Cerebellar cortex (tissue), 1 donor: ENCODE results near the gene KCNG4.
A peak's percentile ranks its signal among the peaks of the same experiment; 100 is the strongest.
"Not testable (repeated sequence)": the region's sequence is repeated elsewhere in the genome, so short reads cannot be mapped to it uniquely, and the experiment has no call there.

Source experiments
- DNase-seq: peaks from one replicate; pipeline ENCODE4 v3.0.0-alpha.2; 2015; ENCODE audit warnings: low spot score

KCNG4 gene

DNA sequence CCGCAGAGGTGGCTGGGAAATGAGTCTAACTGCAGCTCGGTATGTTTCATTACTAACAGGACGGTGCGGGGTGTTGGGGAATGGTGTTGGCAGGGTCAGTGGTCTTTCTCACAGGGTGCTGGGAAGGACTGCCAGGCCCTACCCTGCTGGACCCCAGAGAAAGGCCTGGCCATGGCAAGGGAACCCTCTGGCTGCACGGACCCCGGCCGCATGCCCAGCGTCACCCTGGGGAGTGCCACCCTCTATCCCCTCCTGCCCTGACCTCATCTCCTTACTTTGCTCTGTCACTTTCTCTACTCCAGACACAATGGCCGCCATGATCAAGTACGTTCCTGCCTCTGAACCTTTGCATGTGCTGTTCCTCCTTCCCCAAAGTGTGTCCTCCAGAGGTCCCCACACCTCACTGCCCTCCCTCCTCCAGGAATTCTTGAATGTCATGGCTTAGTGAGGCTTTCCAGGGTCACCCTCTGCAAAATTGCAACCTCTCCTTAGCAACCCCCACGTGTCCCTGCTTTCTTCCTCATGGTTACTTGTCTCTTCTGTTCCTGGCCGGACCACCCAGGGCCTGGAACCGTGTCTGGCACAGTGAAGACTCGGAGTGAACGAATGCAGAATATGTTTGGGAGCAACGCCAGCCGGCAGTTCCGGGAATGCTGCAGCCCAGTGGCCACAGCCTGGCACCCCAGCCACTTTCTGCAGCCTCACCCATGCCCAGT, 33.7 kb downstream of the KCNG4 start:
- DNase-seq = no peak

DNA sequence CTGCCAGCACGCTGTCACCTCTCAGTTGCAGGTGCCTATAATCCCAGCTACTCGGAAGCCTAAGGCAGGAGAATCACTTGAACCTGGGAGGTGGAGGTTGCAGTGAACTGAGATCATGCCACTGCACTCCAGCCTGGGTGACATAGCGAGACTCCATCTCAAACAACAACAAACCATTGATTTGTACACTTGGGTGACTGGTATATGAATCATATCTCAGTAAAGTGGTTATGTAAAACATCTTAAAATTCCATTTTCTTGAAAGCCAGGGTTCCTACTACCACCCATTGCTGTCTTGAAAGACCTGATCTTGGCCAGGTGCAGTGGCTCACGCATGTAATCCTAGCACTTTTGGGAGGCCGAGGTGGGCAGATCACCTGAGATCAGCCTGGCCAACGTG, 34.7 kb downstream of the KCNG4 start:
- DNase-seq = not testable (repeated sequence)

GRCh38 chr16:84204551-84204950, 35.3 kb downstream of the KCNG4 start:
- not testable (repeated sequence) for DNase-seq

DNA sequence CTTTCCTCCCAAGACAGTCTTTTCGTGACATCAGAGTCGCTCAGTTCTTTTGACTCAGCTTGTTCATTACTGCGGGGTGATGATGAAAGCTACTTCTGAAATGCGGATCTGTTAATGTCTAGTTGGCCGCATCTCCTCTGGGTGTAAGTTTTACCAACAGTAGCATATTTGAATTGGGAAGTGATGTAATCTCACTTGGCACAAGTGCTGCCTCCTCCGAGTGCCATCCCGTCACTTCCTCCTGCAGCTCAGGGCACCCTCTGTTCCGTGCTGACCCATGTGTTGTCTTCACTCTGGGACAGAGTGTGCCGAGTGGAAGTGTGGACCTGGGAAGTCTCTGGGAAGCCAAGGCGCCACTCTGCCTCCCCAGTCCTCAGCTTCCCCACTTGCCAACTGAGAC, 40.0 kb downstream of the KCNG4 start:
- DNase-seq = no peak

DNA sequence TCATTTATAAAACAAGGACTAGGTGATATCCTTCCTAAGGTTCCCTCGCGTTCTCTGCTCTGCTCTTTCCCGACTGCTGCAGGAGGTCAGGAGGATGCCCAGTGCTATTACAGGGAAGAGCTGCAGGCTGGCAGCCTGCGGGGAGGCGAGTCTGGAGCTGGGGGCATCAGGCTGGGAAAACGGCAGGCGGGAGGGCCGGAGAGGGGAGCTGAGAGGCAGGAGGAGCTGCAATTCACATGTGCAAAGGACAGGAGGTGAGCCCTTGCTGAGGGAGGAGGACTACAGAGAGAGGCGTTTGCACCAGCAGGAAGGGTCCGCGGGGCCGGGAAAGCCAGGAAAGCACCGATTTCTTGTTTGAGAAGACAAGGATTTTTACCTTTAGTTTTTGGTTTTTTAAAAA, 40.7 kb downstream of the KCNG4 start:
- DNase-seq = no peak

GRCh38 chr16:84198401-84198800, 41.4 kb downstream of the KCNG4 start:
- DNase-seq = no peak

DNA sequence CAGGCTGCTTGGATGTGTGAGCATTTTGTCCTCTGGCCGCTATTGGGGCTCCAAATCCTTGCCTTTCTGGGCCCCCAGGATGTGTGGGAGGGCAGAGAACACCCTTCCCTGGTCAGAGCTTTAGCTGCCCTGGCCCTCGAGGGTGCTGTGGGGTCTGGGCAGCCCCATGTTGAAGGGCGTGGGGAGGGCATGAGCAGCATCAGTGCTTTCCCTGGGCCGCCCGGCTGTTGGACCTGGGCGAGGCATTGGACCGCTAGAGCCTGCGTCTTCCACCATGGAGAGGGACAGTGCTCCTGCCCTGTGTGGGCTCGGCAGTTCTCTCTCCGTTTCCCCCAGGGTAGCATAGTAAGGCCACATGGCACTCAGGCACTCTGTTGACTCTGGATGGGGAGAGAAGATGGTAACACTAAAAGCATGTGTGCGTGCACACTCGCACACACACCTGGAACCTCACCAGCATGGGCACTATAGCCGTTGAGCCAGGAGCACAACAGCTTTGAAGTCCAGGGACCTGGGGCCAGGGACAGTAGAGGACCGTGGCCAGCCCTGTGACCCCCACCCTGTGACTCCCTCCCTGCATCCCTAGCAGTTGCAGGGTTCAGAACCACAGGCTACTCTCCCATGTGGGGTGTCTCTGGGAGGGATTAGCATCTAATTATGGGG, 42.2 kb downstream of the KCNG4 start:
- DNase-seq = no peak

DNA sequence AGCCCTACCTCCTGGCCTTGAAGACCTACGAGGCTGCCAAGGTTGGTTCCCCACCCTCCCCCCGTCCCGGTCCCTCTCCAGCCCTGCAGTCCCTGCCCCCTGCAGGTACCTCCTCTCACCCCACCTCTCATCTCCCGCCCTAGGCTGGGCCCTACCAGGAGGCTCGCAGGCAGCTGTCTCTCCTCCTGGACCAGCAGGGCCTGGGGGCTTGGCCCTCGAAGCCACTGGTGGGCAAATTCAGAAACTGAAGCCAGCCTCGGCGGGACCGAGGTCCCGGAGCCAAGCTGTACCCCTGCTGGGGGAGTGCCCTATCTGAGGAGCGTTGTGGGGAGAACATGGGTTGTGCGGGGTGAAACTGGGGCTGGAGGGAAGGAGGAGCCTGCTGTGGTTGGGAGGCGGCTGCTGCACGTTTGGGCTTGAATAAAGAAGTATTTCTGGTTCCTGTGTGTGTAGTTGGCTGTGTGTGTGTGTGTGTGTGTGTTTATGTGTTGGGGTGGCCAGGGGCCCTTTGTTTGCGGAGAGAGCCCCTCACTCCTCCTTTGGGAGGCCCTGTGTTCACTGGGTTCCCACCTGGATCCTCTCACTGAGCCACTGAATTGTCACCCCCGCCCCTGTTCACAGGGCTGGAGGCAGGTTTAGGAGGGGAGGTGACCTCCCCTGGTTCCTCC, 43.0 kb downstream of the KCNG4 start:
- no peak for DNase-seq

DNA sequence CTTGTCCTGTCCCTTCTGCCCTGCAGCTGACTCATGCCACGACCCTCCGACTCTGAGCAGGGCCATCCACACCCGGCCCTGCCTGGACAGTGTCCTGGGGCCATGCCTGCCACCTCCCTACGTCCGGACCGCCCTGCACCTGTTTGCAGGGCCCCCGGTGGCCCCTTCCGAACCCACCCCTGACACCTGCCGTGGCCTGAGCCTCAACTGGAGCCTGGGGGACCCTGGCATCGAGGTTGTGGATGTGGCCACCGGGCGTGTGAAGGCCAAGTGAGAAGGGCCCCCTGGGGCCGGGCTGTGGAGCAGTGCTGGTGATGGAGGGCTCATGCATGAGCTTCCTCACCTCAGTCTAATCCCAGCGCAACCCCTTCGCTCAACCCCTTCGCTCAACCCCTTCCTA, 43.7 kb downstream of the KCNG4 start:
- no peak for DNase-seq

DNA sequence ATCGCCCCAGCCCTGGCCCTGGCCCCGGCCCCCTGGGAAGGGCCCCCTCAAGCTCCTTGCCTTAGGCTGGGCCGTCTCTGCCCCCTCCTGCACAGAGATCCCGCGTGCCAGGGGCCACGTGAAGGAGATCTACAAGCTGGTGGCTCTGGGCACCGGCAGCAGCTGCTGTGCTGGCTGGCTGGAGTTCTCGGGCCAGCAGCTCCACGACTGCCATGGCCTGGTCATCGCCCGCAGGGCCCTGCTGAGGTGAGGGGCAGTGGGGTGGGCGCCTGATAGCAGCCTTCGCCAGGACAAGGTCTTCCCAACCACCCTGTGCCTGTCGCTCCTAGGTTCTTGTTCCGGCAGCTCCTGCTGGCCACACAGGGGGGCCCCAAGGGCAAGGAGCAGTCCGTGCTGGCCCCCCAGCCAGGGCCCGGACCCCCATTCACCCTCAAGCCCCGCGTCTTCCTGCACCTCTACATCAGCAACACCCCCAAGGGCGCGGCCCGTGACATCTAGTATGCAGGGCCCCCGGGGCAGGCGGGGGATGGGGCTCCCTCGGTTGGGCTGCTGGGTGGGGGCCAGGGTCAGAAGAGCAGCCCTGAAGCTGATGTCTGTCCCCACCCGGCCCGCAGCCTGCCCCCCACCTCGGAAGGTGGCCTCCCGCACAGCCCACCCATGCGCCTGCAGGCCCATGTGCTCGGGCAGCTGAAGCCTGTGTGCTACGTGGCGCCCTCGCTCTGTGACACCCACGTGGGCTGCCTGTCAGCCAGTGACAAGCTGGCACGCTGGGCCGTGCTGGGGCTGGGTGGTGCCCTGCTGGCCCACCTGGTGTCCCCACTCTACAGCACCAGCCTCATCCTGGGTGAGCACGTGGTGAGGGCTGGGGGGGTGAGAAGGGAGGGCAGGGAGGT, 44.4 kb downstream of the KCNG4 start:
- no peak for DNase-seq

- DNase-seq = no peak
Measured at GRCh38 chr16:84194470-84195200, 45.2 kb downstream of the KCNG4 start.

DNA sequence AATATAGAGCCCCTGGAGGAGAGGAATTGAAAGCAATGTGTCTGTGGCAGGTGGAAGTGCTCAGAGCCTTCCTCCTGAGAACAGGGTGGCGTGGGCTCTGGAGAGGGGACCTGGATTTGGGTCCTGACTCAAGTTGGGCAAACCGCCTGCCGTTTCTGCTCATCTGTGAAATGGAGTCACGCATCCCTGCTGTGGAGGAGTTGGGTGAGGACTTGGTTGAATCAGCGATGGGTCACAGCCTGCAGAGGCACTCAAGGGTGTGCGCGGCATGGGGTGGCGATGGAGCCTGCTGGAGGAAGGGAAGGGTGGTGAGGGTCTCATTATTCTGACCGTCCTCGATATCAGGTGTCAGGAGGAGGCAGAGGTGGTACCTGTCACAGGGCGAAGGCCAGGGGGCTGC, 45.8 kb downstream of the KCNG4 start:
- no peak for DNase-seq

GRCh38 chr16:84193480-84193879, 46.3 kb downstream of the KCNG4 start:
- no peak for DNase-seq

DNA sequence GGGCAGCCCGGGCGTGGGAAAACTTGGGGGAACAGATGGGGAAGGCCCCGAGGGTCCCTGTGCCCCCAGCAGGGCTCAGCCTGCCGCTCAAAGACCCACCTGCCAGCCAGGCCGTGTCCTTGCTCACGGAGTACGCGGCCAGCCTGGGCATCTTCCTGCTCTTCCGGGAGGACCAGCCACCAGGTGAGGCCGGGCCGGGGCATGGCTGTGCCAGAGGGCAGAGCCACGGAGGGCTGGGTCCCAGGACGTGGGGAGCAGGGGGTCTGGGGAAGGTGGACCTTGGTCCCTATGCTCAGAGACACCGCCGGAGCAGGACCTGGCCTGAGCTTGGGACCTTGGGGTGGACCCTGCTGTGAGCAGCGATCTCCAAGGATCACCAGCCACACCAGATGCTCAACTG, 48.3 kb downstream of the KCNG4 start:
- no peak for DNase-seq

DNA sequence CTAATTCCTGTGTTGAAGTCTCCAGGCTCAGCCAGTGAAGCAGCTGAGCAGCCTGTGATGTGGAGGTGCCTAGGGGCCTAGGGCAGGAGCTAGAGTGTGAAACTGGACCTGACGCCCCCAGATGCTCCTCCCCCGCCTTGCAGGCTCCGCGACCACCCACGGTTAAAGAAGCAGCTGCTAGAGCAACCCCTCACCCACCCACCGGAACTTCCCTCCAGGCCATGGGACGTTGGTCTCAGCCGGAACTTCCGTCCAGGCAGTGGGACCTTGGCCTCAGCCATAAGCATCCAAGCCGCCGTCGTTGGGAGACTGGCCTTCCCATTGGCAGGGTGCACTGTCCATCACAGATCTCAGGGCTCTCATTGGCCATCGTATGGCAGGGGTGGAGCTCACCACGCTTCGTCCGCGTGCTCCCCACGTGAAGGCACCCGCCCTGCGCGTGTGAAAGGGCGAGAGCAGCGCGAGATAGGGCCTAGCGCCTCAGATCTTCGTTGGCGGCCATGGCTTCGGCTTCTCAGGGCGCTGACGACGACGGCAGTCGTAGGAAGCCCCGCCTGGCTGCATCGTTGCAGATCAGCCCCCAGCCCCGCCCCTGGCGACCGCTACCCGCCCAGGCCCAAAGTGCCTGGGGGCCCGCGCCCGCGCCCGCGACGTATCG, 49.0 kb downstream of the KCNG4 start, which contains the start of gene ADAD2:
Gene ADAD2 (plus strand): TSS at position 427 of the 658 bp plus-strand sequence. CDS start 74 bp downstream, at position 501.
- no peak for DNase-seq

GRCh38 chr16:84186685-84187437, 53.0 kb downstream of the KCNG4 start, which contains the start of gene TAF1C:
Gene TAF1C (minus strand): TSS chr16:84187057. CDS start chr16:84184988, 2,069 bp downstream.
- DNase-seq = peak; percentile 92

- DNase-seq = no peak
Measured at GRCh38 chr16:84184775-84185174, 55.0 kb downstream of the KCNG4 start.

GRCh38 chr16:84183911-84184591, 55.8 kb downstream of the KCNG4 start:
- DNase-seq = no peak

DNA sequence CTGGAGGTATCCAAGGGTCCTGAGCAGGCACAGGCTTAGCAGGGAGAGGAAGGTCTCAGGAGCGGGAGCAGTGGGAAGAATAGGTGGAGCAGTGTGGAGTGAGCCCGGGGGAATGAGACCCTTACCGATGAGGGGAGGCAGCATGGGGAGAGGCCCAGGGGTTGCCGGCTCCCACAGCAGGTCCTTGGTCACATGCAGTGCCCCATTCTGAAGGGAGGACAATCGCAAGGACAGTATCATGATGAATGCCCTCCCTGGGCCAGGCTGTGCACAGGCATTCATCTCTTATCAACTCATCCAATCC, 56.3 kb downstream of the KCNG4 start:
- DNase-seq = no peak
